Stomach (tissue), 4 donors: ENCODE measurements around the gene POM121L2.

Experiments
- POLR2A ChIP-seq, 4 donors: fragments of 450-650 bp; IDR thresholded peaks; one replicate each; pipeline ENCODE4 v1.6.1; 2016; ENCODE audit warnings: antibody characterized with exemption in 4 of 4, control low read depth in 2 of 4, mild to moderate bottlenecking in 1 of 4, moderate library complexity in 1 of 4
- TF ChIP-seq, protein P1 (sequence below), 7 experiments: fragments of 450-650 bp in 4 of 7; fragments of 200-600 bp in 3 of 7; sonication (generic) in 3 of 7; IDR thresholded peaks; one replicate each; pipeline ENCODE4 v1.5.1; 2016 to 2019; ENCODE audit warnings: antibody characterized with exemption in 7 of 7, control low read depth in 2 of 7, mild to moderate bottlenecking in 1 of 7

DNA sequence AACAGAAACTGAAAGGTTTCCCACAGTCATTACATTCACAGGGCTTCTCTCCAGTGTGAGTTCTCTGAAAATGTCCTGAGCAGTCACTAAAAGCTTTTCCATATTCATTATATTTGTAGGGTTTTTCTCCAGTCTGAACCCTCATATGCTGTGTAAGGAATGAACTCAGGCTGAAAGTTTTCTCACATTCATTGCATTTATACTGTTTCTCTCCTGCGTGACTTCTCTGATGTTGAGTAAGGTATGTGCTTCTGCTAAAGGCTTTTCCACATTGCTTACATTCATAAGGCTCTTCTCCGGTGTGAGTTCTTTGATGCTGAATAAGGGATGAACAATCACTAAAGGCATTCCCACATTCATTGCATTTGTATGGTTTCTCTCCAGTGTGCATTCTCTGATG, 46.7 kb upstream of the POM121L2 start:
- TF ChIP-seq, protein P1, sequence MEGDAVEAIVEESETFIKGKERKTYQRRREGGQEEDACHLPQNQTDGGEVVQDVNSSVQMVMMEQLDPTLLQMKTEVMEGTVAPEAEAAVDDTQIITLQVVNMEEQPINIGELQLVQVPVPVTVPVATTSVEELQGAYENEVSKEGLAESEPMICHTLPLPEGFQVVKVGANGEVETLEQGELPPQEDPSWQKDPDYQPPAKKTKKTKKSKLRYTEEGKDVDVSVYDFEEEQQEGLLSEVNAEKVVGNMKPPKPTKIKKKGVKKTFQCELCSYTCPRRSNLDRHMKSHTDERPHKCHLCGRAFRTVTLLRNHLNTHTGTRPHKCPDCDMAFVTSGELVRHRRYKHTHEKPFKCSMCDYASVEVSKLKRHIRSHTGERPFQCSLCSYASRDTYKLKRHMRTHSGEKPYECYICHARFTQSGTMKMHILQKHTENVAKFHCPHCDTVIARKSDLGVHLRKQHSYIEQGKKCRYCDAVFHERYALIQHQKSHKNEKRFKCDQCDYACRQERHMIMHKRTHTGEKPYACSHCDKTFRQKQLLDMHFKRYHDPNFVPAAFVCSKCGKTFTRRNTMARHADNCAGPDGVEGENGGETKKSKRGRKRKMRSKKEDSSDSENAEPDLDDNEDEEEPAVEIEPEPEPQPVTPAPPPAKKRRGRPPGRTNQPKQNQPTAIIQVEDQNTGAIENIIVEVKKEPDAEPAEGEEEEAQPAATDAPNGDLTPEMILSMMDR (IDR thresholded peaks at IDR 0.05): no peak
- no peak for TF ChIP-seq POLR2A (IDR thresholded peaks at IDR 0.05)
